HepG2 (cell line): ENCODE results near the gene COQ9.
A peak's percentile ranks its signal among the peaks of the same experiment; 100 is the strongest.

ENCODE experiments used
- CTCF ChIP-seq: sonication (generic); formaldehyde crosslinking; IDR thresholded peaks from 2 replicates; pipeline ENCODE4 v1.5.0; 2020; ENCODE audit warnings: mild to moderate bottlenecking, missing genetic modification reagents, moderate library complexity
- FOXA3 ChIP-seq: IDR thresholded peaks from 2 replicates; pipeline ENCODE4 v1.6.1; 2016; ENCODE audit warnings: missing genetic modification reagents, missing compliant biosample characterization
- JUND ChIP-seq: sonication (generic); formaldehyde crosslinking; IDR thresholded peaks from 2 replicates; pipeline ENCODE4 v1.8.0; 2022; ENCODE audit warnings: mild to moderate bottlenecking, missing genetic modification reagents
- PAX8 ChIP-seq: sonication (generic); formaldehyde crosslinking; IDR thresholded peaks from 2 replicates; pipeline ENCODE4 v1.8.0; 2022; ENCODE audit warnings: mild to moderate bottlenecking, missing genetic modification reagents, borderline replicate concordance
- POLR2A ChIP-seq, 2 experiments: IDR thresholded peaks; 2 replicates each; pipeline ENCODE4 v1.6.1; 2011; ENCODE audit warnings: low read depth in 2 of 2, low read length in 2 of 2, mild to moderate bottlenecking in 1 of 2, moderate library complexity in 1 of 2; ENCODE audit not compliant: insufficient read depth in 1 of 2
- RNF2 ChIP-seq: fragments of 450-650 bp; conservative IDR thresholded peaks from 2 replicates; pipeline ENCODE4 v1.6.1; 2016; ENCODE audit warnings: low read depth
- TBP ChIP-seq: sonication (generic); formaldehyde crosslinking; IDR thresholded peaks from 2 replicates; pipeline ENCODE4 v1.5.0; 2020; ENCODE audit warnings: missing genetic modification reagents
- U2AF2 ChIP-seq: fragments of 200-400 bp; formaldehyde crosslinking; IDR thresholded peaks from 2 replicates; pipeline ENCODE4 v1.6.1; 2017; ENCODE audit warnings: low read depth, mild to moderate bottlenecking, low read length
- TF ChIP-seq, protein P1 (sequence below): fragments of 450-650 bp; IDR thresholded peaks from 2 replicates; pipeline ENCODE4 v1.6.1; 2017; ENCODE audit warnings: mild to moderate bottlenecking

DNA sequence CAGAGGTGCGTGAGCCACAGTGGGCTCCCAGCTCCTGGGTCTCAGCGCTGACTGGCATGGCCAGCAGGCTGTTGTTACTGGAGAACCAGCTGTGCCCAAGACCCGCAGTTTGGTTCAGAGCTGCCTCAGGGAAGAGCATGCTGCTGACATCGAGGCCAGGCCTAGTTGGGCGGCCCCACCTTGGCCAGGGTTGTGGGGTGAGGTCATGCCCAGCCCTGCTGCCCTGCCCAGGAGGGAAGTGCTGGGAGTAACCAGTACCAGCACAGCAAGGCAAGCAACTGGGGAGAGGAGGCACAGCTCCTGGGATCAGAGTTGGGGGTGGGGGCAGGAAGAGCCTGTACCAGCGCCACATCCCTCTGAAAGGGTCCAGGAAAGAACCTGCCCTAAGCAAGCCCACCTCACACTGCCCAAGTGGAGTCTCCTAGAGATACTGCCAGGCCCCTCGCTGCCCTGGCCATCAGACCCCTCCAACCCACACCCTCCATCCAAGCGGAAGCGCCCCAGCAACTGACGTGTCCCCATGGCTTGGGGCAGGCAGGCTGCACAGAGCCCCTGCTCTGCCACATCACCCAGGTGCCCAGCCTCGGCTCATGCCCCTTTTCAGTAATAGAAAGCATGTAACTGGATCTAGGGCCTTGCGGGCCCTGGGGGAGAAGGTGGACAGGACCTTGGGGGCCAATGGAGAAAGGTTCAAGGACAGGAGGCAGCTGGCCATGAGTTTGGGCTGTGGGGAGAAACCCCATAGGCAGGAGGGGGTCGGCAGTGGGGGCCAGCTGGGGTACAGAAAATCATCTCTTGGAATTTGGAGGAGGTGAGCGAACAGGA lies 38.0 kb downstream of the COQ9 start:
- TF ChIP-seq CTCF = no peak
- 0 out of 2 replicates have a peak, but pooled peaks have one; percentile 4 for TF ChIP-seq FOXA3
- no peak for TF ChIP-seq JUND
- TF ChIP-seq RNF2 = no peak
- no peak for TF ChIP-seq PAX8 (CRISPR knock-in tag)
- TF ChIP-seq, protein P1, sequence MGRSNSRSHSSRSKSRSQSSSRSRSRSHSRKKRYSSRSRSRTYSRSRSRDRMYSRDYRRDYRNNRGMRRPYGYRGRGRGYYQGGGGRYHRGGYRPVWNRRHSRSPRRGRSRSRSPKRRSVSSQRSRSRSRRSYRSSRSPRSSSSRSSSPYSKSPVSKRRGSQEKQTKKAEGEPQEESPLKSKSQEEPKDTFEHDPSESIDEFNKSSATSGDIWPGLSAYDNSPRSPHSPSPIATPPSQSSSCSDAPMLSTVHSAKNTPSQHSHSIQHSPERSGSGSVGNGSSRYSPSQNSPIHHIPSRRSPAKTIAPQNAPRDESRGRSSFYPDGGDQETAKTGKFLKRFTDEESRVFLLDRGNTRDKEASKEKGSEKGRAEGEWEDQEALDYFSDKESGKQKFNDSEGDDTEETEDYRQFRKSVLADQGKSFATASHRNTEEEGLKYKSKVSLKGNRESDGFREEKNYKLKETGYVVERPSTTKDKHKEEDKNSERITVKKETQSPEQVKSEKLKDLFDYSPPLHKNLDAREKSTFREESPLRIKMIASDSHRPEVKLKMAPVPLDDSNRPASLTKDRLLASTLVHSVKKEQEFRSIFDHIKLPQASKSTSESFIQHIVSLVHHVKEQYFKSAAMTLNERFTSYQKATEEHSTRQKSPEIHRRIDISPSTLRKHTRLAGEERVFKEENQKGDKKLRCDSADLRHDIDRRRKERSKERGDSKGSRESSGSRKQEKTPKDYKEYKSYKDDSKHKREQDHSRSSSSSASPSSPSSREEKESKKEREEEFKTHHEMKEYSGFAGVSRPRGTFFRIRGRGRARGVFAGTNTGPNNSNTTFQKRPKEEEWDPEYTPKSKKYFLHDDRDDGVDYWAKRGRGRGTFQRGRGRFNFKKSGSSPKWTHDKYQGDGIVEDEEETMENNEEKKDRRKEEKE = no peak
- no peak for TF ChIP-seq TBP
- no peak for TF ChIP-seq POLR2A (IDR thresholded peaks at IDR 0.05; ENCODE audit: insufficient read depth in 1 of 2, low read depth in 2 of 2, low read length in 2 of 2)
- TF ChIP-seq U2AF2 = no peak
